ENCODE results near the gene NCAN.

GRCh38 chr19:19212916-19213315, 1.2 kb downstream of the NCAN start:
- TF ChIP-seq CTCF (IDR thresholded peaks at IDR 0.05) (no peak), E2F5 (CRISPR knock-in tag; IDR thresholded peaks at IDR 0.05) (no peak)
